Measurements from ENCODE around the gene RAPGEF6. TPM values are rescaled to one million over a fixed set of nuclear protein-coding genes. Genes with fewer than 3 reads are reported as not detected.

RAPGEF6 gene
- total and polyA plus RNA-seq, 9 of the 15 experiments (the other 6 are each of a cell fraction or from before 2014, with no cell fraction given): 2.7 to 23.4 (median 12.7) TPM

DNA sequence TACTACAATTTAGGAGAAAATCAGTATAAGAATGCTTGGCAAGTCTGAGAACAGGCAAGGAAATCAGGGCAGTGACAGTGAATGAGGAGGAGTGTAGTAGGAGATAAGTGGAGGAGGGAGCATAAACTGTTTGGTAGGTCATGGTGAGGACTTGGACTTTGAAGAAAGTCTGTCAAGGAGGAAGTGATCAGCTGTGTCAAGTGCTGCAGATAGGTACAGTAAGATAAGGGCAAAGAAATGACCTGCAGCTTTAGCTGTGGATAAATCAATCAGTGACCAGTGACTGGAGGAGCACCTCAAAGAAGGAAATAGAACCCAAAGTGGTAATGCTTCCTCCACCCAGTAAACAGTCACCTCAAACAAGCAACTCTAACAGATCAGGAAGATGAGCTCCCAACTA, 106.3 kb downstream of the RAPGEF6 start (continued):
- TF ChIP-seq REST (IDR thresholded peaks at IDR 0.05; ENCODE audit: borderline replicate concordance) (no peak), REST (CRISPR knock-in tag; IDR thresholded peaks at IDR 0.05; ENCODE audit: low read depth) (no peak), MTA2 (IDR thresholded peaks at IDR 0.05; ENCODE audit: low read depth) (no peak), KLF6 (CRISPR knock-in tag; IDR thresholded peaks at IDR 0.05; ENCODE audit: borderline replicate concordance) (no peak), HNRNPUL1 (IDR thresholded peaks at IDR 0.05; ENCODE audit: low read length) (no peak), TOE1 (IDR thresholded peaks at IDR 0.05; ENCODE audit: borderline replicate concordance) (no peak), TOE1 (CRISPR knock-in tag; IDR thresholded peaks at IDR 0.05; ENCODE audit: borderline replicate concordance, low read depth) (no peak), ARID1B (IDR thresholded peaks at IDR 0.05) (peak; percentile 75), DPF2 (IDR thresholded peaks at IDR 0.05) (peak; percentile 61), HOXB6 (CRISPR knock-in tag; IDR thresholded peaks at IDR 0.05; ENCODE audit: borderline replicate concordance) (no peak), ZNF764 (CRISPR knock-in tag; IDR thresholded peaks at IDR 0.05; ENCODE audit: low read depth) (no peak), TARDBP (IDR thresholded peaks at IDR 0.05) (no peak), SPI1 (IDR thresholded peaks at IDR 0.05; ENCODE audit: borderline replicate concordance, low read depth, low read length) (peak; percentile 82), NELFE (IDR thresholded peaks at IDR 0.05; ENCODE audit: insufficient read depth, insufficient read length) (no peak), CGGBP1 (CRISPR knock-in tag; IDR thresholded peaks at IDR 0.05) (no peak), OTX1 (CRISPR knock-in tag; IDR thresholded peaks at IDR 0.05) (no peak), ETV6 (IDR thresholded peaks at IDR 0.05; ENCODE audit: borderline replicate concordance in 1 of 2, low read depth in 2 of 2, low read length in 1 of 2) (peak in 1 of 2 experiments; percentile 44; a peak in 1 of 4 replicates), ETV6 (CRISPR knock-in tag; IDR thresholded peaks at IDR 0.05; ENCODE audit: borderline replicate concordance) (no peak), TCFL5 (CRISPR knock-in tag; conservative IDR thresholded peaks at IDR 0.05) (no peak), ZNF174 (CRISPR knock-in tag; IDR thresholded peaks at IDR 0.05) (no peak), SRSF9 (IDR thresholded peaks at IDR 0.05; ENCODE audit: borderline replicate concordance, low read depth, low read length) (no peak), CEBPB (tag; IDR thresholded peaks at IDR 0.05) (no peak)
- TF ChIP-seq, protein P1, sequence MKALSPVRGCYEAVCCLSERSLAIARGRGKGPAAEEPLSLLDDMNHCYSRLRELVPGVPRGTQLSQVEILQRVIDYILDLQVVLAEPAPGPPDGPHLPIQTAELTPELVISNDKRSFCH (CRISPR knock-in tag; IDR thresholded peaks at IDR 0.05): no peak
- TF ChIP-seq, protein P1 (tag; IDR thresholded peaks at IDR 0.05): no peak

All from K562 (cell line).